H1 (cell line): ENCODE data around the gene PLA2G4E. TPM values are rescaled to one million over a fixed set of nuclear protein-coding genes. Genes with fewer than 3 reads are reported as not detected.

ENCODE experiments used
- CTCF ChIA-PET: fragments of 300-600 bp; sonication (Branson Sonifier 250); formaldehyde crosslinking; loops from one replicate; lab custom pipeline; 2021; ENCODE audit not compliant: partially characterized antibody; lab: Charles Lee
- POLR2A ChIA-PET: fragments of 300-600 bp; sonication (Branson Sonifier 250); formaldehyde crosslinking; loops from one replicate; lab custom pipeline; 2021; ENCODE audit warnings: inconsistent platforms; ENCODE audit not compliant: partially characterized antibody; lab: Charles Lee
- DNase-seq, 2 experiments: peaks; one replicate each; pipeline versions ENCODE4 v3.0.0 to v3.0.0-alpha.2; 2010 to 2022; ENCODE audit warnings: low spot score in 2 of 2, low read depth in 1 of 2, mixed read lengths in 1 of 2
- FAIRE-seq: peaks from 2 replicates; lab custom pipeline; 2011; peaks lifted over from hg19 to GRCh38; lab: Jason Lieb, UNC
- H2AFZ ChIP-seq: 2 replicates; pipeline ENCODE4 v1.8.1; 2012; ENCODE audit warnings: low read length, inconsistent platforms
- H2AK5ac ChIP-seq: 2 replicates; pipeline ENCODE4 v1.6.1; 2013; ENCODE audit warnings: low read depth, low read length
- H2BK120ac ChIP-seq: replicated peaks from 2 replicates; pipeline ENCODE3; 2013; ENCODE audit warnings: low read depth, low read length, inconsistent platforms
- H2BK12ac ChIP-seq: 2 replicates; pipeline ENCODE4 v1.6.1; 2013; ENCODE audit warnings: low read depth, low read length
- H2BK15ac ChIP-seq: 2 replicates; pipeline ENCODE4 v1.6.1; 2013; ENCODE audit warnings: low read length
- H2BK20ac ChIP-seq: 2 replicates; pipeline ENCODE4 v1.6.1; 2013; ENCODE audit warnings: low read length
- H2BK5ac ChIP-seq: 2 replicates; pipeline ENCODE4 v1.6.1; 2013; ENCODE audit warnings: low read depth, low read length
- H3K14ac ChIP-seq: 2 replicates; pipeline ENCODE4 v1.6.1; 2013; ENCODE audit warnings: inconsistent platforms; ENCODE audit not compliant: insufficient read length
- H3K18ac ChIP-seq: 2 replicates; pipeline ENCODE4 v1.6.1; 2013; ENCODE audit warnings: low read length; ENCODE audit errors: extremely low read depth
- H3K23ac ChIP-seq: 2 replicates; pipeline ENCODE4 v1.6.1; 2013; ENCODE audit warnings: inconsistent platforms; ENCODE audit not compliant: insufficient read length
- H3K23me2 ChIP-seq: 2 replicates; pipeline ENCODE4 v1.6.1; 2013; ENCODE audit warnings: low read depth, low read length
- H3K27ac ChIP-seq: 2 replicates; pipeline ENCODE4 v1.6.1; 2011; ENCODE audit warnings: low read depth, low read length, inconsistent platforms
- H3K27me3 ChIP-seq, 4 experiments: replicated peaks in 1 of 4; 1 replicate in 1 of 4; 2 replicates in 3 of 4; pipeline versions ENCODE4 v1.6.1 to v1.8.1; 2011 to 2013; ENCODE audit warnings: low read length in 3 of 4, mild to moderate bottlenecking in 3 of 4, inconsistent platforms in 2 of 4, mixed read lengths in 2 of 4, moderate library complexity in 1 of 4; ENCODE audit not compliant: control insufficient read depth in 3 of 4, insufficient read depth in 3 of 4; ENCODE audit errors: extremely low read depth in 1 of 4
- H3K36me3 ChIP-seq, 4 experiments: 2 replicates each; pipeline versions ENCODE4 v1.6.1 to v1.8.1; 2011 to 2013; ENCODE audit warnings: mild to moderate bottlenecking in 4 of 4, low read length in 3 of 4, moderate library complexity in 2 of 4, control low read depth in 1 of 4, inconsistent platforms in 1 of 4; ENCODE audit not compliant: insufficient read depth in 4 of 4, control insufficient read depth in 2 of 4
- H3K4ac ChIP-seq: replicated peaks from 2 replicates; pipeline ENCODE3; 2013; ENCODE audit warnings: low read length, low read depth, mixed read lengths, inconsistent platforms; ENCODE audit not compliant: insufficient read length
- H3K4me1 ChIP-seq, 4 experiments: replicated peaks in 1 of 4; 1 replicate in 1 of 4; 2 replicates in 3 of 4; pipeline versions ENCODE4 v1.6.1 to v1.8.1; 2011 to 2013; ENCODE audit warnings: low read length in 3 of 4, inconsistent platforms in 2 of 4, mixed read lengths in 1 of 4; ENCODE audit not compliant: insufficient read depth in 4 of 4, control insufficient read depth in 3 of 4
- H3K4me2 ChIP-seq, 2 experiments: 2 replicates each; pipeline versions ENCODE4 v1.6.1 to v1.8.1; 2011 to 2013; ENCODE audit warnings: low read depth in 2 of 2, low read length in 2 of 2, control low read depth in 1 of 2, inconsistent platforms in 1 of 2, mild to moderate bottlenecking in 1 of 2; ENCODE audit not compliant: insufficient read depth in 1 of 2
- H3K4me3 ChIP-seq, 4 experiments: fragments of 200-600, 300-600 bp in 1 of 4; sonication (generic), shearing (Covaris generic), sonication (Bioruptor Twin) in 1 of 4; 2 replicates each; pipeline versions ENCODE4 v1.5.1 to v1.8.1; 2011 to 2016; ENCODE audit warnings: low read length in 4 of 4, low read depth in 3 of 4, control low read depth in 2 of 4, inconsistent platforms in 2 of 4, mild to moderate bottlenecking in 2 of 4, mixed read lengths in 1 of 4, moderate library complexity in 1 of 4; ENCODE audit not compliant: insufficient read depth in 2 of 4; ENCODE audit errors: extremely low read depth in 1 of 4
- H3K56ac ChIP-seq: replicated peaks from 2 replicates; pipeline ENCODE3; 2013; ENCODE audit warnings: low read depth, mild to moderate bottlenecking, mixed read lengths, low read length, inconsistent platforms; ENCODE audit not compliant: insufficient read length
- H3K79me1 ChIP-seq: 2 replicates; pipeline ENCODE4 v1.6.1; 2013; ENCODE audit warnings: low read depth, low read length, control low read depth
- H3K79me2 ChIP-seq, 2 experiments: 2 replicates each; pipeline versions ENCODE4 v1.6.1 to v1.8.1; 2012 to 2013; ENCODE audit warnings: low read length in 2 of 2, mild to moderate bottlenecking in 2 of 2, inconsistent platforms in 1 of 2; ENCODE audit not compliant: insufficient read depth in 2 of 2, control insufficient read depth in 1 of 2
- H3K9ac ChIP-seq, 4 experiments: replicated peaks in 1 of 4; 1 replicate in 1 of 4; 2 replicates in 3 of 4; pipeline versions ENCODE4 v1.6.1 to v1.8.1; 2011 to 2013; ENCODE audit warnings: low read depth in 3 of 4, low read length in 3 of 4, control low read depth in 2 of 4, mild to moderate bottlenecking in 2 of 4, moderate library complexity in 2 of 4, inconsistent platforms in 1 of 4; ENCODE audit errors: extremely low read depth in 1 of 4
- H3K9me3 ChIP-seq, 2 experiments: 2 replicates each; pipeline versions ENCODE4 v1.6.1 to v1.8.1; 2012 to 2013; ENCODE audit warnings: mild to moderate bottlenecking in 2 of 2, moderate library complexity in 2 of 2, control low read depth in 1 of 2, inconsistent platforms in 1 of 2, low read depth in 1 of 2, low read length in 1 of 2, mixed read lengths in 1 of 2; ENCODE audit not compliant: insufficient read depth in 2 of 2
- H4K20me1 ChIP-seq, 2 experiments: replicated peaks in 1 of 2; 2 replicates each; pipeline versions ENCODE3 to v1.8.1; 2011 to 2013; ENCODE audit warnings: inconsistent platforms in 2 of 2, low read length in 2 of 2, mild to moderate bottlenecking in 1 of 2; ENCODE audit not compliant: insufficient read depth in 2 of 2, control insufficient read depth in 1 of 2
- H4K5ac ChIP-seq: 2 replicates; pipeline ENCODE4 v1.6.1; 2013; ENCODE audit warnings: low read length, low read depth, mixed read lengths, inconsistent platforms; ENCODE audit not compliant: insufficient read length
- H4K8ac ChIP-seq: 2 replicates; pipeline ENCODE4 v1.8.0; 2013; ENCODE audit warnings: mild to moderate bottlenecking, moderate library complexity, low read length, inconsistent platforms; ENCODE audit not compliant: insufficient read depth; ENCODE audit errors: extremely low read depth
- H4K91ac ChIP-seq: replicated peaks from 2 replicates; pipeline ENCODE3; 2013; ENCODE audit warnings: low read length, mixed read lengths, inconsistent platforms; ENCODE audit not compliant: insufficient read length
- CBX5 ChIP-seq: fragments of 300-800, 300-1000 bp; sonication (generic); IDR thresholded peaks from 2 replicates; pipeline ENCODE4 v1.7.1; 2016; ENCODE audit warnings: antibody characterized with exemption, low read length, low read depth
- CEBPB ChIP-seq: IDR thresholded peaks from 2 replicates; pipeline ENCODE4 v1.6.1; 2012; ENCODE audit warnings: low read depth, low read length
- EZH2 ChIP-seq: fragments of 200-600 bp; sonication (generic); IDR thresholded peaks from 2 replicates; pipeline ENCODE4 v1.7.1; 2012; ENCODE audit warnings: low read depth, mild to moderate bottlenecking, moderate library complexity, low read length, inconsistent platforms; ENCODE audit not compliant: severe bottlenecking
- KDM5A ChIP-seq: fragments of 200-600 bp; IDR thresholded peaks from 2 replicates; pipeline ENCODE4 v1.7.1; 2012; ENCODE audit warnings: mild to moderate bottlenecking, low read length, inconsistent platforms, mixed read lengths
- RNF2 ChIP-seq: fragments of 200-900, 300-1000 bp; sonication (generic); IDR thresholded peaks from 2 replicates; pipeline ENCODE4 v1.7.1; 2016; ENCODE audit warnings: borderline replicate concordance, low read depth, mild to moderate bottlenecking, antibody characterized with exemption, low read length; ENCODE audit not compliant: poor library complexity, severe bottlenecking; ENCODE audit errors: missing control alignments
- SIN3A ChIP-seq, 2 experiments: IDR thresholded peaks in 1 of 2; conservative IDR thresholded peaks in 1 of 2; 2 replicates each; pipeline ENCODE4 v1.6.1; 2011 to 2012; ENCODE audit warnings: low read length in 2 of 2, improper control_type of control experiment in 1 of 2, low read depth in 1 of 2, mild to moderate bottlenecking in 1 of 2
- SP2 ChIP-seq: IDR thresholded peaks from 2 replicates; pipeline ENCODE4 v1.6.1; 2012; ENCODE audit warnings: mild to moderate bottlenecking, low read length, inconsistent platforms
- SRF ChIP-seq: IDR thresholded peaks from 2 replicates; pipeline ENCODE4 v1.6.1; 2011; ENCODE audit warnings: mild to moderate bottlenecking, low read depth, low read length, moderate library complexity
- TAF1 ChIP-seq: IDR thresholded peaks from 2 replicates; pipeline ENCODE4 v1.6.1; 2011; ENCODE audit warnings: mild to moderate bottlenecking, low read depth, low read length
- YY1 ChIP-seq: IDR thresholded peaks from 2 replicates; pipeline ENCODE4 v1.6.1; 2011; ENCODE audit warnings: low read depth, mild to moderate bottlenecking, low read length
- WGBS, 2 experiments: shearing (Covaris generic) in 1 of 2; methylation state at CpG; one replicate each; pipeline versions ENCODE4 v1.1.6 to v1.1.7; 2013 to 2015; ENCODE audit warnings: low lambda C conversion rate in 2 of 2, mixed read lengths in 2 of 2, inconsistent platforms in 1 of 2, low coverage in 1 of 2, missing lambda C conversion rate in 1 of 2; ENCODE audit not compliant: insufficient replicate concordance in 2 of 2, insufficient coverage in 1 of 2, insufficient read length in 1 of 2; ENCODE audit errors: extremely low coverage in 1 of 2, missing lambda C conversion rate in 1 of 2; 5-methylcytosine and 5-hydroxymethylcytosine counted together
- polyA plus RNA-seq, 7 experiments: library from polyadenylated mRNA; depleted of rRNA in 3 of 7; stranded (reverse) in 5 of 7; unstranded in 2 of 7; fragments of >200 nt in 5 of 7; fragments of 200-250 nt in 2 of 7; gene quantifications; 1 replicate in 5 of 7; 2 replicates in 1 of 7; 4 replicates in 1 of 7; pipeline versions ENCODE4 v1.2.1 to v1.2.3, GENCODE V29; 2011 to 2013; ENCODE audit warnings: missing spikeins in 2 of 7, mixed read lengths in 2 of 7
- total RNA-seq: library from RNA; stranded (reverse); fragmentation: NEBNext Ultra II Directional; extraction: Animal tissue kit (Norgen Biotek cat#: 25700); gene quantifications from 2 replicates; pipeline ENCODE4 v1.2.1, GENCODE V29; 2021
- TF ChIP-seq, protein P1 (sequence below): IDR thresholded peaks from 2 replicates; pipeline ENCODE4 v1.6.1; 2011; ENCODE audit warnings: low read depth, mild to moderate bottlenecking, low read length; ENCODE audit not compliant: insufficient read depth

PLA2G4E gene
- total and polyA plus RNA-seq, 2 of the 8 experiments (the other 6 are each of a cell fraction or from before 2014, with no cell fraction given): 0.03 TPM; not detected in 1

DNA sequence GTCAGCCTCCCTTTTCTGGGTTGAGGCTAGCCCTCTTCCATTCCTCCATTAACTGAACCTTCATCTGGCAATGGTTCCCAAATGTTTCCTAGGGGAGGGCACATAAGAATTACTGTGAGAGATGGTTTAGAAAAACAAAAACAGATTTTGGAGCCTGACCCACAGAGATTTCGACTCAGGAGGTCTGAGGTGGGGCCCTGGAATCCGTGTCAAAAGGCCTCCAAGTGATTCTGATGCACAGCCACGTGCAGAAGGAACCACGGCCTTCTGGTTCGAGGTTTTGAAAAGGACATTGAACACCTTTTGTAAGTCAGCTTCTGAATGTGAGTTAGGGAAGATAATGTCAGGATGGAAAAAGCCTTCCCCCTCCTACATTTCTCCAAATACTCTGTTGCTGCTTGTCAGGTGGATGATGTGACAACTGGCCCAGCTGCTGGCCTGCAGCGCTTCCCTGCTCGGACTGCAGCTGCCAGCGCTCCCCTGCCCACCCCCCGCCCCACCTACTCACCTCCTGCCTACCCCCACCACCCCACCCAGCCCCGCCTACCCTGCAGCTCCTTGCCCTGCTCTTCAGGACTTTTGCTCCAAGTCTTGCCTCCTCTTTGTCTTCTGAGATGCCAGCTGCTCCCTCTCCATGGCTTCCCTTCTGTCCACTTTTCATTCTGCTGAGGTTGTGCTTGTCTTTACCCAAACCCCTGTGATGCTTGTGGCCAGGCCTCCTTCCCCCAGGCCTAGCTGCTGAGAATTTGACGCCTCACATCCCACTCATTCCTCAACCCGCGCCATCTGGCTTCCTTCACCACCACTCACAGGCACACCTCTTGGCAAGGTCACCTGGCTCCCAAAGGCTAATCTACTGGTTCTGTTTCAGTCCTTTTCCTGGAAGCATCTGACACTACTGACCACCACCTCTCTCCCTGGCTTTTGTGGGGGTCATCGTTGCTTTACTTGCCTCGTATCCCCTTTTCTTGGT, 55.1 kb downstream of the PLA2G4E start:
- H2AK5ac ChIP-seq: no peak overlapping the region
- no peak overlapping the region for H2BK5ac ChIP-seq
- no peak overlapping the region for H3K4me3 ChIP-seq
- H4K20me1 ChIP-seq: peaks cover 11 to 17% of the 10 kb centered on the region in 2 experiments
- ChIA-PET CTCF (interaction anchor here (0.8 kb wide), 1 partner anchor 23 kb away, joined by 3 read pairs; no protein-coding TSS in a partner anchor), POLR2A (no interaction called here)
- no peak overlapping the region for H4K5ac ChIP-seq
- no peaks in the 10 kb centered on the region for H3K9me3 ChIP-seq
- H3K27me3 ChIP-seq: no peaks in the 10 kb centered on the region
- H3K23me2 ChIP-seq: no peaks in the 10 kb centered on the region
- H3K14ac ChIP-seq: no peak overlapping the region
- H3K79me2 ChIP-seq: peaks cover 16 to 77% of the 10 kb centered on the region in 2 experiments
- peaks cover 25% of the 10 kb centered on the region for H3K79me1 ChIP-seq
- peaks cover 3 to 10% (median 4%) of the 10 kb centered on the region in 4 experiments; a peak in 6 of 7 replicates for H3K4me1 ChIP-seq
- no peak overlapping the region for H2AFZ ChIP-seq
- H3K36me3 ChIP-seq: no peaks in the 10 kb centered on the region; a peak in 1 of 8 replicates
- no peak overlapping the region for H4K91ac ChIP-seq
- H3K4ac ChIP-seq: no peak overlapping the region
- no peak overlapping the region for H3K9ac ChIP-seq
- peak overlapping the region; percentile 36; the same call in 1 of the 2 replicates for H4K8ac ChIP-seq
- H2BK120ac ChIP-seq: no peak overlapping the region
- DNase-seq: peak in 1 of 2 experiments; percentile 39
- H2BK15ac ChIP-seq: no peak overlapping the region
- no peak overlapping the region for H2BK12ac ChIP-seq
- no peak overlapping the region for H3K56ac ChIP-seq
- no peak overlapping the region for H3K23ac ChIP-seq
- 85% methylated on average over 11 of the region's 15 CpGs; no CpG with 5 or more reads in 1 of the 2 experiments for WGBS, 2 experiments
- H3K4me2 ChIP-seq: no peak overlapping the region
- H3K18ac ChIP-seq: no peak overlapping the region
- H3K27ac ChIP-seq: no peak overlapping the region
- no peak for FAIRE-seq
- no peak overlapping the region for H2BK20ac ChIP-seq
- no peak for TF ChIP-seq TAF1
- TF ChIP-seq CBX5: no peak
- TF ChIP-seq KDM5A: no peak
- no peak for TF ChIP-seq SP2
- TF ChIP-seq CEBPB: no peak
- no peak for TF ChIP-seq RNF2
- TF ChIP-seq EZH2: no peak
- no peak for TF ChIP-seq YY1
- no peak for TF ChIP-seq SIN3A (conservative IDR thresholded peaks at IDR 0.05 in 1 of 2, IDR thresholded peaks at IDR 0.05 in 1 of 2; ENCODE audit: low read depth in 1 of 2, low read length in 2 of 2)
- TF ChIP-seq, protein P1, sequence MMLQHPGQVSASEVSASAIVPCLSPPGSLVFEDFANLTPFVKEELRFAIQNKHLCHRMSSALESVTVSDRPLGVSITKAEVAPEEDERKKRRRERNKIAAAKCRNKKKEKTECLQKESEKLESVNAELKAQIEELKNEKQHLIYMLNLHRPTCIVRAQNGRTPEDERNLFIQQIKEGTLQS: no peak
- no peak for TF ChIP-seq SRF
